ENCODE results near the gene LCN10.

DNA sequence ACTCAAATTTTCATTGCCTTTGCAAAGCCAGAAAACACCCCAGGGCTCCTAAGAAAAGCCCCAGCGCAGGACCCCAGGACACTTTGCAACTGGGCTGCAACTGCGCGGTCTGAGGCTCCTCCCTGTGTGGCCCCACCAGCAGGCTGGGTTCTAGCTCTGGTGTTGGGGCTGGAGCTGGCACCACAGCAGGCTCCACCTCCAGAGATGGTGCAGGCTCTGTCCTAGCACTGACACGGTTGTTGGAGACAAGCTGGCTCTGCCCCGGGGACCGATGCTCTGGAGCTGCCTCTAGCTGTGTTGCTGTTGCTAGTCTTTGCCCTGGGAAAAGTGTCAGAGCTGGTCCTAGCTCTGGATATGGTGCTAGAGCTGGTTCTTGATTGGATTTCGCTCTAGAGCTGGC lies 13.6 kb downstream of the LCN10 start:
- TF ChIP-seq EZH2 (IDR thresholded peaks at IDR 0.05; ENCODE audit: insufficient read depth, poor library complexity, severe bottlenecking), result no peak
- TF ChIP-seq EZH2phosphoT487 (IDR thresholded peaks at IDR 0.05; ENCODE audit: insufficient read depth, low read depth), result no peak
